ENCODE data around the gene UBE2D2.

GRCh38 chr5:139650031-139650688, 89.0 kb downstream of the UBE2D2 start:
- TF ChIP-seq GLIS3 (CRISPR knock-in tag; IDR thresholded peaks at IDR 0.05) (no peak), ZNF70 (CRISPR knock-in tag; IDR thresholded peaks at IDR 0.05) (no peak), RARB (CRISPR knock-in tag; IDR thresholded peaks at IDR 0.05) (no peak), ZNF8 (CRISPR knock-in tag; IDR thresholded peaks at IDR 0.05) (no peak), CSRNP3 (CRISPR knock-in tag; IDR thresholded peaks at IDR 0.05) (no peak)
- TF ChIP-seq, protein P1, sequence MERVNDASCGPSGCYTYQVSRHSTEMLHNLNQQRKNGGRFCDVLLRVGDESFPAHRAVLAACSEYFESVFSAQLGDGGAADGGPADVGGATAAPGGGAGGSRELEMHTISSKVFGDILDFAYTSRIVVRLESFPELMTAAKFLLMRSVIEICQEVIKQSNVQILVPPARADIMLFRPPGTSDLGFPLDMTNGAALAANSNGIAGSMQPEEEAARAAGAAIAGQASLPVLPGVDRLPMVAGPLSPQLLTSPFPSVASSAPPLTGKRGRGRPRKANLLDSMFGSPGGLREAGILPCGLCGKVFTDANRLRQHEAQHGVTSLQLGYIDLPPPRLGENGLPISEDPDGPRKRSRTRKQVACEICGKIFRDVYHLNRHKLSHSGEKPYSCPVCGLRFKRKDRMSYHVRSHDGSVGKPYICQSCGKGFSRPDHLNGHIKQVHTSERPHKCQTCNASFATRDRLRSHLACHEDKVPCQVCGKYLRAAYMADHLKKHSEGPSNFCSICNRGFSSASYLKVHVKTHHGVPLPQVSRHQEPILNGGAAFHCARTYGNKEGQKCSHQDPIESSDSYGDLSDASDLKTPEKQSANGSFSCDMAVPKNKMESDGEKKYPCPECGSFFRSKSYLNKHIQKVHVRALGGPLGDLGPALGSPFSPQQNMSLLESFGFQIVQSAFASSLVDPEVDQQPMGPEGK (CRISPR knock-in tag; IDR thresholded peaks at IDR 0.05; ENCODE audit: borderline replicate concordance) = peak; percentile 53; the same call in 1 of the 2 replicates

Measured in SK-N-SH treated with all-trans-retinoic acid at 6 μM for 48 hours (cell line).